K562 treated with DMSO at 1 percent for 12 hours (cell line): Measurements from ENCODE around the gene TMCO6. TPM values are rescaled to one million over a fixed set of nuclear protein-coding genes. Genes with fewer than 3 reads are reported as not detected.

Experiments
- total RNA-seq: library from RNA; unstranded; fragments of 300-600 nt; gene quantifications from 2 replicates; pipeline ENCODE4 v1.2.3, GENCODE V29; 2022; ENCODE audit not compliant: insufficient read depth

The TMCO6 gene
- 13.5 and 15.1 TPM in 2 replicates for total RNA-seq

DNA sequence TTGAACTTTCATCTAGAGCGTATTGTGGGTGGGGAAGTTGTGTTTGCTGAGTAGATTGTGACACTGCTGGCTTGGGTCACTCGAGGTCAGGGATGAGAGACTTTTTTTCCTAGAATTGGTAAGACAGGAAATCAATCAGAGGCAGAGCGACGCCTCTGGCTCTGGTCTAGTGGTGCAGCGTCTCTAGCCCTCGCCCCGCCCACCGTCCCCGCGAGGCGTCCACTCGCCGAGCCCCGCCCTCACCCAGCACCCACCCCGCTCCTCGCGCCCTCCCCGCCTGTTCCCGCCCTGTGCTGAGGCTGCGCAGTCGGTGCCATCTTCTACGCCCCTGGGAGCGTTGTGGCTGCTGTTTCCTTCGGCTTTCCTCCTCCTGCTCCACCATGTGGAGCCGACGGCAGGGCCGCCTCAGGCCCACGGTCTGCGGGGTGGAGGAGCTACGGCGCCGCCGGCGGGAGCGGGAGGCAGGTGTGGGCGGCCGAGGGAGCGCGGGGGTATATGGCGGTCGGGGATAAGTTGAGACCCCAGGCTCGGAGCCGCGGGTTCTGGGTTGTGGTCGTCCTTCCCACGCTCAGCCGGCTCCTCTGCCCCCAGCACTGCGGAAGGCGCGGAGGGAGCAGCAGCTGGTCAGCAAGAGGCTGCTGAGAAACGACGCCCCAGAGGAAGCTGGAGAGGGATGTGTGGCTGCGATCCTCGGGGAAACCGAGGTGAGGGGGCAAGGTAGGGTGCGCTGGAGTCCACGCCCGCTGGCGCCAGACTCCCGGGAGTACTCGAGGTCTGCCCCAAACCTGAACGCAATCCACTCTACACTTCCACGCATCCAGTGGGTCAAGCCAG lies at the start of gene TMCO6:
Gene TMCO6, plus strand, starts transcription at position 304 of the 834 bp plus-strand sequence. Its CDS starts 77 bp downstream, at position 381.

DNA sequence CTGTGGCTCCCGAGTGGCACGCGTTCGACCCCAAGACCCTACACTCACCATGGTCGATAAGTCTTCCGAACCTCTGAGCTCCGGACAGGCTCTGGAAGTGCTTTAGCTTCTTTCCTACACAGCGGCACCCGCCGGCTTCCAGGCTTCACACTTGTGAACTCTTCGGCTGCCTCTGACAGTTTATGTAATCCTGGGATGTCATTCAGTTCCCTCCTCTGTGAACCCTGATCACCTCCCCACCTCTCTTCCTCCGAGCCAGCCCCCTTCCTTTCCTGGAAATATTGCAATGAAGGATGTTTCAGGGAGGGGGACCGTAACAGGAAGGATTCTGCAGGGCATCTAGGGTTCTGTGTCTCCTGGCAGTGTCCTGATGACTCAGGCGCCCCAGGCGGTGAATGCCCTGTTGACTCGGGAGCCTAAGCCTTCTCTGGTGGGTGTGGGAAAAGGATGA lies 6.2 kb upstream of the TMCO6 start, which contains the start of gene CD14:
Gene CD14, minus strand, starts transcription at position 155 of the 451 bp plus-strand sequence. Its CDS starts 104 bp downstream, at position 51.

GRCh38 chr5:140664359-140665119 lies 25.3 kb downstream of the TMCO6 start, which contains the start of gene WDR55:
Gene WDR55 (plus strand): TSS chr5:140664904. CDS start chr5:140664913, 9 bp downstream.

DNA sequence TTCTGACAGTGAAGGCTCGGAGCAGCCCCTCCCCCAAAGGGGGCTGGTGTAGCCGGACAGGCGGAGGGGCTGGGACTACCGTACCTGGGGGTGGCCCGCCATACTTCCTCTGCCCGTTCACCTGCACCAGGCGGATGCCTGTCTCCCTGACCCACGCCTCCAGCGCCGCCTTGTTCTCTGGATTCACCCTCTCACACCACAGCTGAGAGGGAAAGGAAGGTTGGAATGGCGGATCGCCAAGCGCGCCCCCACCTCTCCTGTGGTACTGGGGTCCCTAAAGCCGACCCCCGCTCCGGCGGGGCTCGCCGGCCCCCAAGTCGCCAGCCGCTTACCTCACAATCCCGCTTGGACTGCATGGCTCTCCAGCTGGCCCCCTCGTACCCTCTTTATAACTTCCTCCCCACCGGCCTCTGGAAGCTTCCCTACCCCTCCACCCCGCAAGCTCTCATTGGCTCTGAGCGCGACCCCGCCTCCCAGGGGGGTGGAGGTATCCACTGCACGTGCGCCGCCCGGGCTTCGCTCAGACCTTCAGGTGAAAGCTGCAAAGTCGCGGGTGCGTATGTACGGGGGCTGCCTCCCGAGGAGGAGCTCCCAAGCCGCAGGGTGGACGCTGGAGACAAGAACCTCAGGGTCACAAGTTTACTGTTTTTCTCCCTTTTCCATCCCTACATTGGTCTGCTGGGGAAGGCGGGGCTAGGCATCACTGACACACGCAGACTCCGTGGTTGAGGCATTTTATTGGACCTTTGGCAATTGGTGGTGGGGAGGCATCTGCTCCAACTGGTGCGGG lies 34.1 kb downstream of the TMCO6 start, which contains the start of gene DND1:
Gene DND1, minus strand, starts transcription at position 390 of the 790 bp plus-strand sequence. Its CDS starts 34 bp downstream, at position 356.

GRCh38 chr5:140690941-140691924 lies 52.0 kb downstream of the TMCO6 start, which contains the start of the genes HARS1 and HARS2:
Gene HARS1 (minus strand): TSS chr5:140691370. CDS start chr5:140691304, 66 bp downstream.
Gene HARS2 (plus strand): TSS chr5:140691455. CDS start chr5:140691649, 194 bp downstream.

Other genes with a start within 250 kb of the TMCO6 start
- 23.4 and 87.3 TPM in 2 replicates for gene ANKHD1, start 237.6 kb upstream of the TMCO6 start, total RNA-seq
- 5.1 TPM in 1 of 2 replicates, not detected in the other for gene EIF4EBP3, start 91.8 kb upstream of the TMCO6 start, total RNA-seq
- gene SRA1, start 82.0 kb upstream of the TMCO6 start, total RNA-seq: 32.8 and 34.4 TPM in 2 replicates
- gene APBB3, start 74.9 kb upstream of the TMCO6 start, total RNA-seq: 7.1 and 18.0 TPM in 2 replicates
- gene SLC35A4, start 74.6 kb upstream of the TMCO6 start, total RNA-seq: 77.4 and 188 TPM in 2 replicates
- gene CD14, start 6.3 kb upstream of the TMCO6 start, total RNA-seq: 0.75 and 1.0 TPM in 2 replicates
- 208 and 301 TPM in 2 replicates for gene NDUFA2, start 8.2 kb downstream of the TMCO6 start, total RNA-seq
- 122 and 166 TPM in 2 replicates for gene IK, start 8.4 kb downstream of the TMCO6 start, total RNA-seq
- 26.9 and 42.6 TPM in 2 replicates for gene WDR55, start 25.5 kb downstream of the TMCO6 start, total RNA-seq
- 1.4 and 2.0 TPM in 2 replicates for gene DND1, start 34.1 kb downstream of the TMCO6 start, total RNA-seq
- gene HARS1, start 51.9 kb downstream of the TMCO6 start, total RNA-seq: 43.2 and 73.1 TPM in 2 replicates
- gene HARS2, start 52.0 kb downstream of the TMCO6 start, total RNA-seq: 15.7 and 21.4 TPM in 2 replicates
- gene ZMAT2, start 61.0 kb downstream of the TMCO6 start, total RNA-seq: 42.5 and 46.1 TPM in 2 replicates
- not detected in 2 replicates for gene PCDHA1, start 146.7 kb downstream of the TMCO6 start, total RNA-seq
- gene PCDHA2, start 155.4 kb downstream of the TMCO6 start, total RNA-seq: not detected in 2 replicates
- not detected in 2 replicates for gene PCDHA3, start 161.6 kb downstream of the TMCO6 start, total RNA-seq
- gene PCDHA4, start 167.6 kb downstream of the TMCO6 start, total RNA-seq: not detected in 2 replicates
- gene PCDHA5, start 182.2 kb downstream of the TMCO6 start, total RNA-seq: not detected in 2 replicates
- gene PCDHA6, start 188.5 kb downstream of the TMCO6 start, total RNA-seq: not detected in 2 replicates
- gene PCDHA7, start 194.8 kb downstream of the TMCO6 start, total RNA-seq: not detected in 2 replicates
- gene PCDHA8, start 201.7 kb downstream of the TMCO6 start, total RNA-seq: not detected in 2 replicates
- not detected in 2 replicates for gene PCDHA9, start 208.9 kb downstream of the TMCO6 start, total RNA-seq
- gene PCDHA10, start 216.4 kb downstream of the TMCO6 start, total RNA-seq: not detected in 2 replicates
- gene PCDHA11, start 229.5 kb downstream of the TMCO6 start, total RNA-seq: not detected in 2 replicates
- gene PCDHA12, start 235.9 kb downstream of the TMCO6 start, total RNA-seq: not detected in 2 replicates
- gene PCDHA13, start 242.7 kb downstream of the TMCO6 start, total RNA-seq: not detected in 2 replicates